Lower leg skin (tissue), 3 donors: Measurements from ENCODE around the gene ELOA.

ENCODE experiments used
- POLR2A ChIP-seq, 2 donors: fragments of 450-650 bp; IDR thresholded peaks; one replicate each; pipeline ENCODE4 v1.6.1; 2016 to 2017; ENCODE audit warnings: antibody characterized with exemption in 2 of 2, mild to moderate bottlenecking in 1 of 2, moderate library complexity in 1 of 2
- TF ChIP-seq, protein P1 (sequence below), 3 donors: fragments of 450-650 bp; IDR thresholded peaks; one replicate each; pipeline ENCODE4 v1.5.1; 2016; ENCODE audit warnings: antibody characterized with exemption in 3 of 3, mild to moderate bottlenecking in 3 of 3, moderate library complexity in 2 of 3

DNA sequence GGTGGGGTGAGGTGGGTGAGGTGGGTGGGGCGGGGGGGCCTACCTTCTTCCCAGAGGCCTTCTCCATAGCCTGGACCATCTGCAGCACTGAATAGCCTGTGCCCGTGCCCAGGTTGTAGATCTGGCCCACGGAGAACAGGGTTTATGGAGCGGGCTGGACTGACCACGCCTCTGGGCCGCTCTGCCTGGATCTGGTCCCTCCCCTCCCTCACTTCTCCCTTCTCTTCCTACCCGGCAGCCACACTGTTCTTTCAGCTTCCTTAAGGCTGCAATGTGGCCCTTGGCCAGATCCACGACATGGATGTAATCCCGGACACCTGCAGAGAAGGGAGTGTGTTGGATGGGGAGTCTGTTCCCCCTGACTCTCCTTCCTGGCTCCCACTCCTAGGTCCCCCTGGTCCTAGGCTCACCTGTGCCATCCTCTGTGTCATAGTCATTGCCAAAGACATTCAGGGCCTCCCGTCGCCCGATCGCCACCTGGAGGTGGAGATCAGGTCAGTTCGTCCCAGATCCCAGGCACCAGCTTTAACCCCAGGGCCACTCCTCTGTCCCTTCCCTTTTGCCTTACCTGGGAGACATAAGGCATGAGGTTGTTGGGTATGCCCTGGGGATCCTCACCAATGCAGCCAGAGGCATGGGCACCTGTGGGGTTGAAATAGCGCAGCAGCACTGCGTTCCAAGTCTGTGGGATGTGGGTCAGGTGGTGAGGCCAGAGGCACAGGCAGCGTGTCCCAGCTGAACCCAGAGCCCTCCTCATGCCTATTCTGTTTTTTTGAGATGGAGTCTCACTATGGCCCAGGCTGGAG is 53.4 kb downstream of the ELOA start:
- TF ChIP-seq POLR2A (IDR thresholded peaks at IDR 0.05): no peak
- TF ChIP-seq, protein P1, sequence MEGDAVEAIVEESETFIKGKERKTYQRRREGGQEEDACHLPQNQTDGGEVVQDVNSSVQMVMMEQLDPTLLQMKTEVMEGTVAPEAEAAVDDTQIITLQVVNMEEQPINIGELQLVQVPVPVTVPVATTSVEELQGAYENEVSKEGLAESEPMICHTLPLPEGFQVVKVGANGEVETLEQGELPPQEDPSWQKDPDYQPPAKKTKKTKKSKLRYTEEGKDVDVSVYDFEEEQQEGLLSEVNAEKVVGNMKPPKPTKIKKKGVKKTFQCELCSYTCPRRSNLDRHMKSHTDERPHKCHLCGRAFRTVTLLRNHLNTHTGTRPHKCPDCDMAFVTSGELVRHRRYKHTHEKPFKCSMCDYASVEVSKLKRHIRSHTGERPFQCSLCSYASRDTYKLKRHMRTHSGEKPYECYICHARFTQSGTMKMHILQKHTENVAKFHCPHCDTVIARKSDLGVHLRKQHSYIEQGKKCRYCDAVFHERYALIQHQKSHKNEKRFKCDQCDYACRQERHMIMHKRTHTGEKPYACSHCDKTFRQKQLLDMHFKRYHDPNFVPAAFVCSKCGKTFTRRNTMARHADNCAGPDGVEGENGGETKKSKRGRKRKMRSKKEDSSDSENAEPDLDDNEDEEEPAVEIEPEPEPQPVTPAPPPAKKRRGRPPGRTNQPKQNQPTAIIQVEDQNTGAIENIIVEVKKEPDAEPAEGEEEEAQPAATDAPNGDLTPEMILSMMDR (IDR thresholded peaks at IDR 0.05): no peak
